Measurements from ENCODE around the gene NUDT16L1.

Gene NUDT16L1

DNA sequence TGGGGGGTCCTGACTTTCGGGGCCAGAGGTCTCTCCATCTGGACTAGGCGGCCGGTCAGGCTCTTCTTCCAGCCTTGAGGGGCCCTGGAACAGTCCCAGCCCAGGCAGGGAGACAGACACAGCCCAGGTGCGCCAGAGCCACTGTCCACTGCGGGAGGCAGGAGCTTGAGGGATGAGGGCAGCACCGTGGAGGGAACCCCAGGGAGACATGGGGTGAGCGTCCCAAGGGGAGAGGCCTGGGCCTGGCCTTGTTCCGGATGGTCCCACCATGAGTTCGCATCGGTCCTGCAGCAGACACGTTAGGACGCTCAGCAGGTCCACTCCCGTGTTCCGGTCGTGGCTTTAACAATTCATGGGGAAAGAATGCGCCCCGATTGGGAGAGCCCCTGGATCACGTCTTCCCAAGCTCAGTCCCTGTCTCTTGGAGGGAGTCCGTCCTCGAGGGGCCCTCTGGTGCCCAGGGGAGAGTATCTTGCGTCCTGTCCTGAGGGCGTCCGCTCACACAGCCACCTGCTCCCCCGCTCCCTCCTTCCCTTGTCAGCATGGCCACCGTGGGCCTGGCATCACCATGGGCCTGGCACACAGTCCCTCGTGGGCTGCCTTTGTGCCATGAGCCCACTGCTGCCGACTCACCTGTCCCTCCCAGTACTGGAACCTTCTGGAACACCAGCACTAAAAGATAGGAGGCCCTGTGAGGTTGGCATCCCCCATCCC lies 6.7 kb upstream of the NUDT16L1 start:
- Histone ChIP-seq H2AFZ (ENCODE audit: low read length) (no peak overlapping the region), H3K79me2 (ENCODE audit: low read length) (no peaks in the 10 kb centered on the region), H3K4me2 (ENCODE audit: low read depth, low read length) (no peak overlapping the region), H4K20me1 (ENCODE audit: insufficient read depth, low read length) (no peaks in the 10 kb centered on the region), H3K4me1 (ENCODE audit: low read length) (no peaks in the 10 kb centered on the region), H3K9ac (ENCODE audit: low read length) (no peak overlapping the region), H3K36me3 (replicated peaks; ENCODE audit: insufficient read depth, low read length) (no peaks in the 10 kb centered on the region), H3F3A (ENCODE audit: insufficient read depth, low read length) (no peaks in the 10 kb centered on the region), H3K9me2 (replicated peaks; ENCODE audit: insufficient read depth, low read length) (no peaks in the 10 kb centered on the region), H3K27ac (ENCODE audit: low read length) (no peak overlapping the region), H3K4me3 (ENCODE audit: low read length) (no peak overlapping the region), H3K27me3 (replicated peaks; ENCODE audit: insufficient read depth, low read length) (no peaks in the 10 kb centered on the region), H3K9me3 (replicated peaks; ENCODE audit: insufficient read depth, low read length) (no peaks in the 10 kb centered on the region)
- no peak for TF ChIP-seq EZH2phosphoT487 (IDR thresholded peaks at IDR 0.05; ENCODE audit: low read length)
- TF ChIP-seq, protein P1, sequence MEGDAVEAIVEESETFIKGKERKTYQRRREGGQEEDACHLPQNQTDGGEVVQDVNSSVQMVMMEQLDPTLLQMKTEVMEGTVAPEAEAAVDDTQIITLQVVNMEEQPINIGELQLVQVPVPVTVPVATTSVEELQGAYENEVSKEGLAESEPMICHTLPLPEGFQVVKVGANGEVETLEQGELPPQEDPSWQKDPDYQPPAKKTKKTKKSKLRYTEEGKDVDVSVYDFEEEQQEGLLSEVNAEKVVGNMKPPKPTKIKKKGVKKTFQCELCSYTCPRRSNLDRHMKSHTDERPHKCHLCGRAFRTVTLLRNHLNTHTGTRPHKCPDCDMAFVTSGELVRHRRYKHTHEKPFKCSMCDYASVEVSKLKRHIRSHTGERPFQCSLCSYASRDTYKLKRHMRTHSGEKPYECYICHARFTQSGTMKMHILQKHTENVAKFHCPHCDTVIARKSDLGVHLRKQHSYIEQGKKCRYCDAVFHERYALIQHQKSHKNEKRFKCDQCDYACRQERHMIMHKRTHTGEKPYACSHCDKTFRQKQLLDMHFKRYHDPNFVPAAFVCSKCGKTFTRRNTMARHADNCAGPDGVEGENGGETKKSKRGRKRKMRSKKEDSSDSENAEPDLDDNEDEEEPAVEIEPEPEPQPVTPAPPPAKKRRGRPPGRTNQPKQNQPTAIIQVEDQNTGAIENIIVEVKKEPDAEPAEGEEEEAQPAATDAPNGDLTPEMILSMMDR (IDR thresholded peaks at IDR 0.05; ENCODE audit: low read length): no peak
- no peak for TF ChIP-seq EZH2 (optimal IDR thresholded peaks at IDR 0.05; ENCODE audit: low read depth, low read length)
- DNase-seq: no peak

GRCh38 chr16:4687416-4687815 lies 5.9 kb upstream of the NUDT16L1 start:
- Histone ChIP-seq H3K79me2 (ENCODE audit: low read length) (no peaks in the 10 kb centered on the region), H3F3A (ENCODE audit: insufficient read depth, low read length) (no peaks in the 10 kb centered on the region), H3K27ac (ENCODE audit: low read length) (no peak overlapping the region), H3K27me3 (replicated peaks; ENCODE audit: insufficient read depth, low read length) (no peaks in the 10 kb centered on the region), H4K20me1 (ENCODE audit: insufficient read depth, low read length) (no peaks in the 10 kb centered on the region), H3K4me3 (ENCODE audit: low read length) (no peak overlapping the region), H3K4me2 (ENCODE audit: low read depth, low read length) (no peak overlapping the region), H3K4me1 (ENCODE audit: low read length) (0 out of 2 replicates have a peak, but pooled peaks cover 3% of the 10 kb centered on the region), H2AFZ (ENCODE audit: low read length) (no peak overlapping the region), H3K9me3 (replicated peaks; ENCODE audit: insufficient read depth, low read length) (no peaks in the 10 kb centered on the region), H3K36me3 (replicated peaks; ENCODE audit: insufficient read depth, low read length) (no peaks in the 10 kb centered on the region), H3K9ac (ENCODE audit: low read length) (no peak overlapping the region), H3K9me2 (replicated peaks; ENCODE audit: insufficient read depth, low read length) (no peaks in the 10 kb centered on the region)
- no peak for DNase-seq
- no peak for TF ChIP-seq EZH2phosphoT487 (IDR thresholded peaks at IDR 0.05; ENCODE audit: low read length)
- TF ChIP-seq EZH2 (optimal IDR thresholded peaks at IDR 0.05; ENCODE audit: low read depth, low read length): no peak
- TF ChIP-seq, protein P1 (IDR thresholded peaks at IDR 0.05; ENCODE audit: low read length): no peak

DNA sequence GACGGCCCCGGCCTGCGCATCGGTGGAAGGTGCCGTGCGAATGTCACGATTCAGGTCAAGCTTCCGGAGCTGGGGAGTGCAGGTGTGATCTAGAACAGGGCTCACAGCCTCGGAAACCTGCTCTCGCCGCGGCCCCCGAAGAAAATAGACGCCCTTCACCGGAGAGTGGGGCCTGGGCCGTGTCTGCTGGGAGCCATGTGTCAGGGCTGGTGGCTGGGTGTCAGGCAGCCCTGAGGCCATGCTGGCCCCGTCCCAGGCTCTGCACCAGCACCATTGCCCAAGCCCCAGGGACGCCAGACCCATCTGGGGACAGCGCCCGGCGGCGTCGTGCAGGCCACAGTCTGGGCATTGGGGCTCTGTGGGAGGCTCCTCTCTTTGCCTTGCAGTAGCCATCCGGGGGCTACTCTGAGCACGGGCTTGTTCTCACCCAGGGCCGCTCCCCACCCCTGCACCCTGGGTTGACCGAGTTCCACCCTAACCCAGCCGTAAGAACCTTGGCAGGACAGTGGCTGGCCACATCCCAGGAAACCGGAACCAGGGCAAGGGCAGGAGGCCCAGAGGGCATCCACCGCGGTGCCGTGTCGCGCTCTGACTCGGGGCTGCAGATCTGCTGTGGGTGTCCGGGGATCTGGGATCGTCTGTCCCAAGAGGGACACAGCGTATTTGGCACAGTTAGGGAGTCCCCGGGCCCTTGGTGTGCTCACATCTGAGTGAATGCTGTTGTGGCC lies 5.3 kb upstream of the NUDT16L1 start:
- H3K4me3 ChIP-seq (ENCODE audit: low read length): no peak overlapping the region
- no peak overlapping the region for H3K9ac ChIP-seq (ENCODE audit: low read length)
- no peak overlapping the region for H2AFZ ChIP-seq (ENCODE audit: low read length)
- no peaks in the 10 kb centered on the region for H4K20me1 ChIP-seq (ENCODE audit: insufficient read depth, low read length)
- no peaks in the 10 kb centered on the region for H3K79me2 ChIP-seq (ENCODE audit: low read length)
- peaks cover 7% of the 10 kb centered on the region; the same call in 1 of the 2 replicates for H3K4me1 ChIP-seq (ENCODE audit: low read length)
- no peak overlapping the region for H3K27ac ChIP-seq (ENCODE audit: low read length)
- no peaks in the 10 kb centered on the region for H3F3A ChIP-seq (ENCODE audit: insufficient read depth, low read length)
- no peaks in the 10 kb centered on the region for H3K27me3 ChIP-seq (replicated peaks; ENCODE audit: insufficient read depth, low read length)
- no peak overlapping the region for H3K4me2 ChIP-seq (ENCODE audit: low read depth, low read length)
- TF ChIP-seq EZH2phosphoT487 (IDR thresholded peaks at IDR 0.05; ENCODE audit: low read length) (no peak), EZH2 (optimal IDR thresholded peaks at IDR 0.05; ENCODE audit: low read depth, low read length) (no peak)
- TF ChIP-seq, protein P1 (IDR thresholded peaks at IDR 0.05; ENCODE audit: low read length): no peak
- H3K36me3 ChIP-seq (replicated peaks; ENCODE audit: insufficient read depth, low read length): no peaks in the 10 kb centered on the region
- no peaks in the 10 kb centered on the region for H3K9me2 ChIP-seq (replicated peaks; ENCODE audit: insufficient read depth, low read length)
- H3K9me3 ChIP-seq (replicated peaks; ENCODE audit: insufficient read depth, low read length): no peaks in the 10 kb centered on the region
- DNase-seq: no peak
